Body of pancreas (tissue), 4 donors: ENCODE measurements around the gene DNAJC1. TPM values are rescaled to one million over a fixed set of nuclear protein-coding genes. Genes with fewer than 3 reads are reported as not detected.

Experiments used
- ATAC-seq: fragments of 150-250 bp; one replicate; pipeline ENCODE4 v1.9.1; 2016
- DNase-seq, 4 donors: peaks; one replicate each; pipeline ENCODE4 v3.0.0-alpha.2; 2019
- H3K27ac ChIP-seq, 4 donors: fragments of 200-600 bp; sonication (generic); 1 replicate in 3 of 4; 2 replicates in 1 of 4; pipeline versions ENCODE4 v1.5.1 to v1.6.1; 2016 to 2019; ENCODE audit warnings: mild to moderate bottlenecking in 1 of 4, mixed read lengths in 1 of 4, moderate library complexity in 1 of 4
- H3K27me3 ChIP-seq, 2 donors: fragments of 200-600 bp; sonication (generic); one replicate each; pipeline ENCODE4 v1.6.0; 2016; ENCODE audit warnings: mild to moderate bottlenecking in 1 of 2
- H3K36me3 ChIP-seq, 2 donors: fragments of 200-600 bp; sonication (generic); replicated peaks in 1 of 2; 2 replicates each; pipeline ENCODE4 v1.5.1; 2016; ENCODE audit warnings: low read depth in 2 of 2; ENCODE audit not compliant: insufficient read depth in 1 of 2
- H3K4me1 ChIP-seq: fragments of 200-600 bp; sonication (generic); one replicate; pipeline ENCODE4 v1.6.0; 2016
- H3K4me3 ChIP-seq, 2 donors: fragments of 200-600 bp; sonication (generic); 1 replicate in 1 of 2; 2 replicates in 1 of 2; pipeline ENCODE4 v1.5.1; 2016 to 2019
- H3K9me3 ChIP-seq, 3 donors: fragments of 200-600 bp; sonication (generic); 1 replicate in 2 of 3; 2 replicates in 1 of 3; pipeline ENCODE4 v1.5.1; 2016
- CTCF ChIP-seq, 7 experiments: fragments of 450-650 bp in 4 of 7; fragments of 200-600 bp in 3 of 7; sonication (generic) in 3 of 7; IDR thresholded peaks; one replicate each; pipeline ENCODE4 v1.5.1; 2016 to 2019; ENCODE audit warnings: antibody characterized with exemption in 7 of 7
- POLR2A ChIP-seq, 3 donors: fragments of 450-650 bp; IDR thresholded peaks; one replicate each; pipeline ENCODE4 v1.6.1; 2016; ENCODE audit warnings: antibody characterized with exemption in 3 of 3, mild to moderate bottlenecking in 2 of 3
- WGBS, 2 donors: methylation state at CpG; one replicate each; pipeline ENCODE4 v1.1.5; 2017; 5-methylcytosine and 5-hydroxymethylcytosine counted together
- intact Hi-C: fragments of 100-400 bp; cut with DNase I; formaldehyde crosslinking; loops from one replicate; pipeline ENCODE4 v1.15.1; 2023
- total RNA-seq, 2 donors: library from RNA; depleted of rRNA; stranded (reverse); fragments of >200 nt; gene quantifications; one replicate each; pipeline ENCODE4 v1.1.0, GENCODE V29; 2016

DNAJC1 gene
- total RNA-seq, 2 donors from 2014 or later = 45.7 to 90.3 TPM

GRCh38 chr10:21807180-21807579, 196.3 kb downstream of the DNAJC1 start:
- no peaks in the 10 kb centered on the region for H3K36me3 ChIP-seq
- no peaks in the 10 kb centered on the region for H3K9me3 ChIP-seq
- TF ChIP-seq CTCF (IDR thresholded peaks at IDR 0.05) = no peak
- TF ChIP-seq POLR2A (IDR thresholded peaks at IDR 0.05) = no peak
- ATAC-seq (no peak), DNase-seq (no peak)
- intact Hi-C loops = no loop called here
- H3K4me1 ChIP-seq = no peaks in the 10 kb centered on the region
- no peaks in the 10 kb centered on the region for H3K27me3 ChIP-seq
- no peak overlapping the region for H3K27ac ChIP-seq
- no peak overlapping the region for H3K4me3 ChIP-seq
- WGBS, 2 donors = 81 to 86% methylated on average over 5 of the region's 5 CpGs

GRCh38 chr10:21803374-21803773, 200.2 kb downstream of the DNAJC1 start:
- WGBS, 2 donors = 0 to 68% methylated on average over 1 of the region's 1 CpG
- ATAC-seq = no peak
- H3K4me3 ChIP-seq = no peak overlapping the region

GRCh38 chr10:21801609-21802008, 201.9 kb downstream of the DNAJC1 start:
- no peak overlapping the region for H3K4me3 ChIP-seq
- H3K36me3 ChIP-seq = no peaks in the 10 kb centered on the region
- TF ChIP-seq POLR2A (IDR thresholded peaks at IDR 0.05) (no peak), CTCF (IDR thresholded peaks at IDR 0.05) (no peak)
- H3K27ac ChIP-seq = no peak overlapping the region
- ATAC-seq = no peak
- H3K4me1 ChIP-seq = no peaks in the 10 kb centered on the region
- DNase-seq = no peak
- H3K9me3 ChIP-seq = peaks cover 0 to 4% (median 0%) of the 10 kb centered on the region in 3 donors
- H3K27me3 ChIP-seq = no peaks in the 10 kb centered on the region
- intact Hi-C loops = no loop called here
- 95 to 97% methylated on average over 5 of the region's 5 CpGs for WGBS, 2 donors

More at GRCh38 chr10:21803374-21803773, 200.2 kb downstream of the DNAJC1 start:
- TF ChIP-seq POLR2A (IDR thresholded peaks at IDR 0.05) = no peak
- no peak for TF ChIP-seq CTCF (IDR thresholded peaks at IDR 0.05)
- intact Hi-C loops = no loop called here
- Histone ChIP-seq H3K4me1 (no peaks in the 10 kb centered on the region), H3K9me3 (peaks cover 0 to 4% (median 0%) of the 10 kb centered on the region in 3 donors), H3K36me3 (no peaks in the 10 kb centered on the region), H3K27ac (no peak overlapping the region), H3K27me3 (no peaks in the 10 kb centered on the region)
- no peak for DNase-seq

- Histone ChIP-seq H3K4me1 (no peaks in the 10 kb centered on the region), H3K27me3 (no peaks in the 10 kb centered on the region), H3K9me3 (peaks cover 0 to 4% (median 0%) of the 10 kb centered on the region in 3 donors), H3K36me3 (no peaks in the 10 kb centered on the region), H3K27ac (no peak overlapping the region), H3K4me3 (no peak overlapping the region)
- 93 to 94% methylated on average over 5 of the region's 5 CpGs for WGBS, 2 donors
- ATAC-seq (no peak), DNase-seq (no peak)
- intact Hi-C loops = no loop called here
- TF ChIP-seq CTCF (IDR thresholded peaks at IDR 0.05) (no peak), POLR2A (IDR thresholded peaks at IDR 0.05) (no peak)
These were observed 205.4 kb downstream of the DNAJC1 start for GRCh38 chr10:21797984-21798765.

GRCh38 chr10:21797533-21797932, 206.0 kb downstream of the DNAJC1 start:
- no peak overlapping the region for H3K27ac ChIP-seq

More at GRCh38 chr10:21797533-21797932, 206.0 kb downstream of the DNAJC1 start:
- peaks cover 0 to 4% (median 0%) of the 10 kb centered on the region in 3 donors for H3K9me3 ChIP-seq
- 96% methylated on average over 3 of the region's 3 CpGs for WGBS, 2 donors
- no peak overlapping the region for H3K4me3 ChIP-seq
- DNase-seq = no peak
- no peak for ATAC-seq
- no peaks in the 10 kb centered on the region for H3K36me3 ChIP-seq
- TF ChIP-seq POLR2A (IDR thresholded peaks at IDR 0.05) = no peak
- TF ChIP-seq CTCF (IDR thresholded peaks at IDR 0.05) = no peak
- H3K4me1 ChIP-seq = no peaks in the 10 kb centered on the region
- no peaks in the 10 kb centered on the region for H3K27me3 ChIP-seq
- intact Hi-C loops = no loop called here
